H9 (cell line): ENCODE data around the gene CCAR1. TPM values are rescaled to one million over a fixed set of nuclear protein-coding genes. Genes with fewer than 3 reads are reported as not detected.

Source experiments
- DNase-seq: peaks from one replicate; pipeline ENCODE4 v3.0.0-alpha.2; 2017
- H2AFZ ChIP-seq: one replicate; pipeline ENCODE4 v1.6.1; 2013; ENCODE audit warnings: mild to moderate bottlenecking, low read length, control low read depth, moderate library complexity
- H2AK5ac ChIP-seq: 2 replicates; pipeline ENCODE4 v1.6.1; 2013; ENCODE audit warnings: low read length, control low read depth, mixed read lengths; ENCODE audit not compliant: insufficient read length
- H2BK120ac ChIP-seq: one replicate; pipeline ENCODE4 v1.6.1; 2013; ENCODE audit warnings: low read depth, mild to moderate bottlenecking, low read length, control low read depth, inconsistent platforms; ENCODE audit not compliant: poor library complexity, severe bottlenecking
- H2BK12ac ChIP-seq: 2 replicates; pipeline ENCODE4 v1.6.1; 2013; ENCODE audit warnings: low read length, control low read depth, mixed read lengths, low read depth; ENCODE audit not compliant: insufficient read length
- H2BK15ac ChIP-seq: 2 replicates; pipeline ENCODE4 v1.6.1; 2013; ENCODE audit warnings: low read depth, low read length, control low read depth
- H2BK20ac ChIP-seq: one replicate; pipeline ENCODE4 v1.6.1; 2013; ENCODE audit warnings: low read depth, mild to moderate bottlenecking, low read length, control low read depth, inconsistent platforms; ENCODE audit not compliant: poor library complexity, severe bottlenecking
- H2BK5ac ChIP-seq: 2 replicates; pipeline ENCODE4 v1.6.1; 2013; ENCODE audit warnings: low read length, control low read depth, mixed read lengths; ENCODE audit not compliant: insufficient read length
- H3K14ac ChIP-seq: 2 replicates; pipeline ENCODE4 v1.6.1; 2013; ENCODE audit warnings: low read length, control low read depth; ENCODE audit not compliant: insufficient read depth
- H3K18ac ChIP-seq: 2 replicates; pipeline ENCODE4 v1.6.1; 2013; ENCODE audit warnings: low read depth, mild to moderate bottlenecking, mixed read lengths, low read length, control low read depth; ENCODE audit not compliant: insufficient read length
- H3K23ac ChIP-seq: 2 replicates; pipeline ENCODE4 v1.6.1; 2013; ENCODE audit warnings: low read length, control low read depth, mixed read lengths, low read depth; ENCODE audit not compliant: insufficient read length
- H3K23me2 ChIP-seq: 2 replicates; pipeline ENCODE4 v1.6.1; 2013; ENCODE audit warnings: low read depth, mild to moderate bottlenecking, mixed read lengths, low read length, control low read depth; ENCODE audit not compliant: insufficient read length, poor library complexity, severe bottlenecking
- H3K27ac ChIP-seq: 2 replicates; pipeline ENCODE4 v1.5.1; 2013; ENCODE audit warnings: low read length, control low read depth, mixed read lengths, low read depth; ENCODE audit not compliant: insufficient read length
- H3K27me3 ChIP-seq: 2 replicates; pipeline ENCODE4 v1.6.1; 2013; ENCODE audit warnings: low read length, control low read depth, inconsistent platforms; ENCODE audit not compliant: insufficient read depth
- H3K4ac ChIP-seq: 2 replicates; pipeline ENCODE4 v1.6.1; 2013; ENCODE audit warnings: low read depth, mild to moderate bottlenecking, control low read depth, inconsistent platforms, low read length, moderate library complexity
- H3K4me1 ChIP-seq: 2 replicates; pipeline ENCODE4 v1.6.1; 2013; ENCODE audit warnings: low read length, control low read depth, inconsistent platforms; ENCODE audit not compliant: insufficient read depth
- H3K4me2 ChIP-seq: 2 replicates; pipeline ENCODE4 v1.6.1; 2013; ENCODE audit warnings: low read length, control low read depth, mixed read lengths; ENCODE audit not compliant: insufficient read length, insufficient read depth
- H3K56ac ChIP-seq: 2 replicates; pipeline ENCODE4 v1.6.1; 2013; ENCODE audit warnings: low read depth, mild to moderate bottlenecking, mixed read lengths, low read length, control low read depth; ENCODE audit not compliant: insufficient read length
- H3K79me1 ChIP-seq: 2 replicates; pipeline ENCODE4 v1.6.1; 2013; ENCODE audit warnings: low read depth, mild to moderate bottlenecking, moderate library complexity, low read length, control low read depth, inconsistent platforms; ENCODE audit not compliant: insufficient read depth, poor library complexity, severe bottlenecking
- H3K79me2 ChIP-seq: 2 replicates; pipeline ENCODE4 v1.6.1; 2013; ENCODE audit warnings: low read length, control low read depth, inconsistent platforms; ENCODE audit not compliant: insufficient read depth
- H3K9ac ChIP-seq: 2 replicates; pipeline ENCODE4 v1.6.1; 2013; ENCODE audit warnings: low read length, control low read depth, mixed read lengths; ENCODE audit not compliant: insufficient read length; ENCODE audit errors: extremely low read depth
- H3K9me3 ChIP-seq: one replicate; pipeline ENCODE4 v1.6.1; 2013; ENCODE audit warnings: low read depth, low read length, inconsistent platforms; ENCODE audit not compliant: control insufficient read depth
- H3T11ph ChIP-seq: one replicate; pipeline ENCODE4 v1.6.1; 2013; ENCODE audit warnings: mild to moderate bottlenecking, low read length, control low read depth, inconsistent platforms
- H4K20me1 ChIP-seq: one replicate; pipeline ENCODE4 v1.6.1; 2013; ENCODE audit not compliant: control insufficient read depth, insufficient read length, insufficient read depth
- H4K5ac ChIP-seq: 2 replicates; pipeline ENCODE4 v1.6.1; 2013; ENCODE audit warnings: low read depth, mild to moderate bottlenecking, mixed read lengths, low read length, control low read depth; ENCODE audit not compliant: insufficient read length
- H4K8ac ChIP-seq: replicated peaks from 2 replicates; pipeline ENCODE4 v1.6.1; 2013; ENCODE audit warnings: low read length, control low read depth, mixed read lengths, low read depth; ENCODE audit not compliant: insufficient read length
- H4K91ac ChIP-seq: 2 replicates; pipeline ENCODE4 v1.6.1; 2013; ENCODE audit warnings: low read depth, mild to moderate bottlenecking, moderate library complexity, mixed read lengths, low read length, control low read depth; ENCODE audit not compliant: insufficient read length
- H3K27ac Mint-ChIP-seq, 3 experiments: 2 replicates in 2 of 3; 3 replicates in 1 of 3; pipeline ENCODE4 v1.8.0; 2020 to 2021; ENCODE audit warnings: mixed read lengths in 3 of 3, mild to moderate bottlenecking in 1 of 3, moderate library complexity in 1 of 3
- H3K27me3 Mint-ChIP-seq: 2 replicates; pipeline ENCODE4 v1.8.0; 2021; ENCODE audit warnings: low read depth, mild to moderate bottlenecking, moderate library complexity, mixed read lengths
- H3K36me3 Mint-ChIP-seq, 3 experiments: 2 replicates in 2 of 3; 3 replicates in 1 of 3; pipeline ENCODE4 v1.8.0; 2020 to 2021; ENCODE audit warnings: low read depth in 3 of 3, mixed read lengths in 3 of 3; ENCODE audit not compliant: insufficient read depth in 1 of 3
- H3K4me1 Mint-ChIP-seq, 2 experiments: 2 replicates each; pipeline ENCODE4 v1.8.0; 2020; ENCODE audit warnings: mixed read lengths in 2 of 2
- H3K4me3 Mint-ChIP-seq, 2 experiments: 2 replicates in 1 of 2; 3 replicates in 1 of 2; pipeline ENCODE4 v1.8.0; 2020 to 2021; ENCODE audit warnings: mild to moderate bottlenecking in 2 of 2, mixed read lengths in 2 of 2, moderate library complexity in 1 of 2
- H3K9me3 Mint-ChIP-seq, 2 experiments: 2 replicates in 1 of 2; 3 replicates in 1 of 2; pipeline ENCODE4 v1.8.0; 2020; ENCODE audit warnings: mild to moderate bottlenecking in 2 of 2, mixed read lengths in 2 of 2, moderate library complexity in 1 of 2
- WGBS: extraction: QIAGEN DNeasy Blood & Tissue Kit; methylation state at CpG from one replicate; pipeline ENCODE4 v1.1.7; 2013; ENCODE audit warnings: missing lambda C conversion rate, low lambda C conversion rate, mixed read lengths; ENCODE audit not compliant: insufficient read length; ENCODE audit errors: extremely low coverage; 5-methylcytosine and 5-hydroxymethylcytosine counted together
- total RNA-seq: library from RNA; stranded (reverse); gene quantifications from 2 replicates; pipeline ENCODE4 v1.2.1, GENCODE V29; 2021
- TF ChIP-seq, protein P1 (sequence below): fragments of 200-600 bp; sonication (generic); conservative IDR thresholded peaks from 3 replicates; pipeline ENCODE4 v1.8.0; 2021; ENCODE audit warnings: antibody characterized with exemption, mild to moderate bottlenecking

CCAR1 gene
- total RNA-seq, 1 experiment from 2014 or later = 118 TPM

DNA sequence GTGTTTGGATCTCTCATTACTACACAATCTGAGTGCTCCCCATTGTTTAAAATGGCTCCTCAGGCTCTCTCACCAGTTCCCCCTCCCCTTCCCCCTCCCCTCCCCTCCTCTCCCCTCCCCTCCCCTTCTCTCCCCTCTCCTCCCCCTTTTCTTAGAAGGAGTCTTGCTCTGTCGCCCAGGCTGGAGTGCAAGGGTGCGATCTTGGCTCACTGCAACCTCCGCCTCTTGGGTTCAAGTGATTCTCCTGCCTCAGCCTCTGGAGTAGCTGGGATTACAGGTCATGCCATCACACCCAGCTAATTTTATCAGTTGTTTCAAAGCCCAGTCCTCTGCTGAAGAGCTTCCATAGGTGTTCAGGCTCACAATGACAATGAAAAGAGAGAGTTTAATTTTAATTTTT lies 3.6 kb upstream of the CCAR1 start:
- Histone ChIP-seq H2BK120ac (no peak overlapping the region), H3K9me3 (no peaks in the 10 kb centered on the region), H4K20me1 (no peaks in the 10 kb centered on the region), H3K79me2 (peaks cover 8% of the 10 kb centered on the region; the same call in 1 of the 2 replicates), H3T11ph (no peak overlapping the region), H4K91ac (no peak overlapping the region), H2BK20ac (no peak overlapping the region), H2BK5ac (no peak overlapping the region), H3K4me1 (no peaks in the 10 kb centered on the region), H4K8ac (no peak overlapping the region), H3K23ac (no peak overlapping the region), H2AFZ (no peak overlapping the region), H2BK15ac (no peak overlapping the region), H4K5ac (peak overlapping the region; percentile 87), H3K79me1 (no peaks in the 10 kb centered on the region), H2AK5ac (no peak overlapping the region), H3K18ac (no peak overlapping the region), H3K27me3 (no peaks in the 10 kb centered on the region), H3K14ac (no peak overlapping the region), H2BK12ac (no peak overlapping the region), H3K27ac (no peak overlapping the region), H3K23me2 (no peaks in the 10 kb centered on the region), H3K4ac (no peak overlapping the region), H3K4me2 (no peak overlapping the region), H3K56ac (no peak overlapping the region), H3K9ac (no peak overlapping the region)
- Mint-ChIP-seq H3K27ac (no peak overlapping the region), H3K27me3 (peaks cover 1% of the 10 kb centered on the region; the same call in 1 of the 2 replicates), H3K9me3 (no peaks in the 10 kb centered on the region; a peak in 1 of 5 replicates), H3K36me3 (peaks cover 4 to 6% (median 5%) of the 10 kb centered on the region in 3 experiments), H3K4me1 (peaks cover 5 to 6% of the 10 kb centered on the region in 2 experiments), H3K4me3 (no peak overlapping the region)
- WGBS = no CpG with 5 or more reads among the region's 3 CpGs
- DNase-seq = no peak
- TF ChIP-seq, protein P1, sequence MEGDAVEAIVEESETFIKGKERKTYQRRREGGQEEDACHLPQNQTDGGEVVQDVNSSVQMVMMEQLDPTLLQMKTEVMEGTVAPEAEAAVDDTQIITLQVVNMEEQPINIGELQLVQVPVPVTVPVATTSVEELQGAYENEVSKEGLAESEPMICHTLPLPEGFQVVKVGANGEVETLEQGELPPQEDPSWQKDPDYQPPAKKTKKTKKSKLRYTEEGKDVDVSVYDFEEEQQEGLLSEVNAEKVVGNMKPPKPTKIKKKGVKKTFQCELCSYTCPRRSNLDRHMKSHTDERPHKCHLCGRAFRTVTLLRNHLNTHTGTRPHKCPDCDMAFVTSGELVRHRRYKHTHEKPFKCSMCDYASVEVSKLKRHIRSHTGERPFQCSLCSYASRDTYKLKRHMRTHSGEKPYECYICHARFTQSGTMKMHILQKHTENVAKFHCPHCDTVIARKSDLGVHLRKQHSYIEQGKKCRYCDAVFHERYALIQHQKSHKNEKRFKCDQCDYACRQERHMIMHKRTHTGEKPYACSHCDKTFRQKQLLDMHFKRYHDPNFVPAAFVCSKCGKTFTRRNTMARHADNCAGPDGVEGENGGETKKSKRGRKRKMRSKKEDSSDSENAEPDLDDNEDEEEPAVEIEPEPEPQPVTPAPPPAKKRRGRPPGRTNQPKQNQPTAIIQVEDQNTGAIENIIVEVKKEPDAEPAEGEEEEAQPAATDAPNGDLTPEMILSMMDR = no peak
